Measurements from ENCODE around the gene RDM1. TPM values are rescaled to one million over a fixed set of nuclear protein-coding genes. Genes with fewer than 3 reads are reported as not detected.

The RDM1 gene
- total RNA-seq, 1 donor from 2014 or later: not detected

DNA sequence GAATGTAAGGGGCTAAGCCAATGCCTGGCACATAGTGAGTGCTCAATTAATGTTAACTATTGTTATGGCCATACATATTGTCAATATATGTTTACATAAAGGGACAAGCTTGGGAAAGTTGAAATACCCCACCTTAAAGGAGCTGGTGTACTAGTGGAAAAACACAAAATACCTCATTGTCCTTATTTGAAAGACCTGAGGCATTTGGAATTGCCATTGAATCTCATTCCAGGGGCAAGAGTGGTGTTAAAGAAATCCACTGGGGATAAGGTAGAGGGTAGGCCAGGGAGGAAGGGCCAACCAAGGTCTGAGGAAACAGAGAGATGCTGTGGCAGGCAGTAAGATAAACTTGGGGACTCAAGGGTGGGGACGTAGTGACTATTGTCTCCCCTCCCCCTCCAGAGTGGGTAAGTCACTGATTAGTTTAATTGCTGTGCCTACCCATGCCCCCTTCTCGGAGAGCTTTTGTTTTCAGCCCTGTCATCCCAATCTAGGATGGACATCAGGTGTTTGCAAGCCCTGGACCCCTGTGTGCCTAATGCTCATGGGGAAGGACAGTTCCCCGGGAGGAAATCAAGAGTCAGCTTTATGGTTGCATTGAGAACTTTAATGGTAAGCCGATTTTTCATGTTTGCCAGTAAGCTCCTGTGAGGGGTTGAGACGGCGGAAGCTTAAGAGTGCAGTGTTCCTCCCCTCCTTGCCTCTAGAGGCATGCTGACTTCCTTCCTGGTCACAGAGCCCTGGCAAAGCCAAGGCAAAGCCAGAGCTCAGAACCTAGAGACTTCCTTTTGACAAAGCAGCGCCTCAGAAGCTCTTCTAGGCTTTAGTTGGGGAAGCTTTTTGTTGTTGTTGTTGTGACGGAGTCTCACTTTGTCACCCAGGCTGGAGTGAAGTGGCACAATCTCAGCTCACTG lies 59.4 kb downstream of the RDM1 start:
- DNase-seq (ENCODE audit: low read depth) (no peak), FAIRE-seq (no peak)
- Histone ChIP-seq H3K4me3 (ENCODE audit: low read depth, low read length) (no peak overlapping the region), H3K36me3 (ENCODE audit: control insufficient read depth, insufficient read depth, low read length) (no peaks in the 10 kb centered on the region), H3K27me3 (ENCODE audit: control insufficient read depth, insufficient read depth, low read length) (no peaks in the 10 kb centered on the region)
- TF ChIP-seq, protein P1, sequence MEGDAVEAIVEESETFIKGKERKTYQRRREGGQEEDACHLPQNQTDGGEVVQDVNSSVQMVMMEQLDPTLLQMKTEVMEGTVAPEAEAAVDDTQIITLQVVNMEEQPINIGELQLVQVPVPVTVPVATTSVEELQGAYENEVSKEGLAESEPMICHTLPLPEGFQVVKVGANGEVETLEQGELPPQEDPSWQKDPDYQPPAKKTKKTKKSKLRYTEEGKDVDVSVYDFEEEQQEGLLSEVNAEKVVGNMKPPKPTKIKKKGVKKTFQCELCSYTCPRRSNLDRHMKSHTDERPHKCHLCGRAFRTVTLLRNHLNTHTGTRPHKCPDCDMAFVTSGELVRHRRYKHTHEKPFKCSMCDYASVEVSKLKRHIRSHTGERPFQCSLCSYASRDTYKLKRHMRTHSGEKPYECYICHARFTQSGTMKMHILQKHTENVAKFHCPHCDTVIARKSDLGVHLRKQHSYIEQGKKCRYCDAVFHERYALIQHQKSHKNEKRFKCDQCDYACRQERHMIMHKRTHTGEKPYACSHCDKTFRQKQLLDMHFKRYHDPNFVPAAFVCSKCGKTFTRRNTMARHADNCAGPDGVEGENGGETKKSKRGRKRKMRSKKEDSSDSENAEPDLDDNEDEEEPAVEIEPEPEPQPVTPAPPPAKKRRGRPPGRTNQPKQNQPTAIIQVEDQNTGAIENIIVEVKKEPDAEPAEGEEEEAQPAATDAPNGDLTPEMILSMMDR (IDR thresholded peaks at IDR 0.05; ENCODE audit: insufficient read depth, low read length, severe bottlenecking): no peak

DNA sequence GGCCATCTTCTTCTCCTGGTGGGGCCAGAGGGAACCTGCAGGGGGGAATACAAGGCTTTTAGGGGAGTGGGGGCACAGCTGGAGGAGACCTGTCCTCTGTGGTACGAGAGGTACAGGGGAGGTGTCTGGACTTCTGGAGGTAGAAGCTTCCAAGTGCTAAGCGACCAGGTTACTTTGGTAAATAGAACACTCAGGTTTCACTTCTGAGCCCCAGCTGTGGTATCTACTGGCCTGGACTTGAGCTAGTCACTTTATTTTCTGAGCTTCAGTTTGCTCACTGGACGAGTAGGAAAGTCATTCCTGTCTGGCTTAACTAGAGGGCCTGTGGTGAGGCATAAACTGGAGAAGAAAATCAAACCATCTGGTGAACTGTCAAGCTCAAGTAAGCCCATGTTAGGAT lies 61.8 kb downstream of the RDM1 start, which contains the start of gene HEATR9:
HEATR9 (minus strand) TSS at position 155 of the 400 bp plus-strand sequence; CDS start at position 6, 149 bp downstream.
- TF ChIP-seq, protein P1 (IDR thresholded peaks at IDR 0.05; ENCODE audit: insufficient read depth, low read length, severe bottlenecking): no peak
- no peak for DNase-seq (ENCODE audit: low read depth)

More for the DNA sequence above, 61.8 kb downstream of the RDM1 start, which contains the start of gene HEATR9:
- FAIRE-seq: no peak
- no peaks in the 10 kb centered on the region for H3K36me3 ChIP-seq (ENCODE audit: control insufficient read depth, insufficient read depth, low read length)
- no peak within 1 kb of the TSS for H3K4me3 ChIP-seq (ENCODE audit: low read depth, low read length)
- H3K27me3 ChIP-seq (ENCODE audit: control insufficient read depth, insufficient read depth, low read length): no peaks in the 10 kb centered on the region

Other genes with a start within 250 kb of the RDM1 start
- 0.51 and 0.53 TPM in 2 replicates for gene RASL10B, start 199.1 kb downstream of the RDM1 start, total RNA-seq
- gene GAS2L2, start 177.5 kb downstream of the RDM1 start, total RNA-seq: under 0.01 TPM in 1 of 2 replicates, not detected in the other
- not detected in 2 replicates for gene C17orf50, start 169.9 kb downstream of the RDM1 start, total RNA-seq
- 18.7 and 42.6 TPM in 2 replicates for gene MMP28, start 135.1 kb downstream of the RDM1 start, total RNA-seq
- gene TAF15, start 121.3 kb downstream of the RDM1 start, total RNA-seq: 69.5 and 84.1 TPM in 2 replicates
- not detected in 2 replicates for gene HEATR9, start 61.9 kb downstream of the RDM1 start, total RNA-seq
- gene CCL5, start 50.4 kb downstream of the RDM1 start, total RNA-seq: 0.26 TPM in 1 of 2 replicates, not detected in the other
- not detected in 2 replicates for gene LYZL6, start 12.9 kb upstream of the RDM1 start, total RNA-seq
- not detected in 2 replicates for gene CCL16, start 50.7 kb upstream of the RDM1 start, total RNA-seq
- not detected in 2 replicates for gene CCL14, start 56.0 kb upstream of the RDM1 start, total RNA-seq
- not detected in 2 replicates for gene CCL15, start 70.8 kb upstream of the RDM1 start, total RNA-seq
- gene CCL23, start 87.2 kb upstream of the RDM1 start, total RNA-seq: not detected in 2 replicates
- under 0.01 TPM in 1 of 2 replicates, not detected in the other for gene CCL18, start 133.5 kb upstream of the RDM1 start, total RNA-seq
- not detected in 2 replicates for gene CCL3, start 159.4 kb upstream of the RDM1 start, total RNA-seq
- gene CCL4, start 173.1 kb upstream of the RDM1 start, total RNA-seq: not detected in 2 replicates
- gene TBC1D3B, start 245.9 kb upstream of the RDM1 start, total RNA-seq: 0.79 and 3.1 TPM in 2 replicates